Small intestine (tissue), 16 donors: ENCODE data around the gene WASHC1. TPM values are rescaled to one million over a fixed set of nuclear protein-coding genes. Genes with fewer than 3 reads are reported as not detected.
"Not testable (repeated sequence)": the region's sequence is repeated elsewhere in the genome, so short reads cannot be mapped to it uniquely, and the experiment has no call there.

Experiments used
- DNase-seq, 2 donors: peaks; one replicate each; pipeline versions ENCODE4 v3.0.0 to v3.0.0-alpha.2; 2013
- FAIRE-seq: peaks from 2 replicates; lab custom pipeline; 2012; peaks lifted over from hg19 to GRCh38; lab: Jason Lieb, UNC
- H3K27ac ChIP-seq, 3 donors: one replicate each; pipeline ENCODE4 v1.5.1; 2013; ENCODE audit warnings: low read length in 2 of 3, mild to moderate bottlenecking in 2 of 3, control low read depth in 1 of 3, inconsistent platforms in 1 of 3, low read depth in 1 of 3, moderate library complexity in 1 of 3
- H3K27me3 ChIP-seq, 3 donors: one replicate each; pipeline ENCODE4 v1.6.1; 2013; ENCODE audit warnings: low read length in 3 of 3, inconsistent platforms in 1 of 3; ENCODE audit not compliant: control insufficient read depth in 3 of 3, insufficient read depth in 3 of 3
- H3K36me3 ChIP-seq, 3 donors: one replicate each; pipeline ENCODE4 v1.6.1; 2013; ENCODE audit warnings: low read length in 3 of 3, inconsistent platforms in 1 of 3, low read depth in 1 of 3, mild to moderate bottlenecking in 1 of 3, moderate library complexity in 1 of 3; ENCODE audit not compliant: control insufficient read depth in 3 of 3, insufficient read depth in 2 of 3
- H3K4me1 ChIP-seq, 3 donors: one replicate each; pipeline ENCODE4 v1.6.1; 2013; ENCODE audit warnings: low read length in 2 of 3, inconsistent platforms in 1 of 3, low read depth in 1 of 3, mild to moderate bottlenecking in 1 of 3, moderate library complexity in 1 of 3; ENCODE audit not compliant: control insufficient read depth in 3 of 3, insufficient read depth in 2 of 3
- H3K4me3 ChIP-seq, 3 donors: one replicate each; pipeline ENCODE4 v1.5.1; 2013; ENCODE audit warnings: low read length in 3 of 3, control low read depth in 1 of 3, inconsistent platforms in 1 of 3, low read depth in 1 of 3, mild to moderate bottlenecking in 1 of 3, moderate library complexity in 1 of 3
- H3K9me3 ChIP-seq, 2 donors: one replicate each; pipeline ENCODE4 v1.6.1; 2013; ENCODE audit warnings: low read depth in 1 of 2, low read length in 1 of 2; ENCODE audit not compliant: control insufficient read depth in 2 of 2, insufficient read depth in 1 of 2
- WGBS, 3 donors: extraction: QIAGEN DNeasy Blood & Tissue Kit; methylation state at CpG; one replicate each; pipeline ENCODE4 v1.1.7; 2013; 5-methylcytosine and 5-hydroxymethylcytosine counted together
- long read RNA-seq, 10 donors: transcript quantifications; one replicate each; lab custom pipeline, GENCODE V29; 2026
- polyA plus RNA-seq, 4 donors: library from polyadenylated mRNA; stranded (reverse) in 3 of 4; unstranded in 1 of 4; fragments of 200-250 nt in 3 of 4; fragments of 120-200 nt in 1 of 4; gene quantifications; one replicate each; pipeline versions ENCODE4 v1.2.1 to v1.2.3, GENCODE V29; 2013
- donor health status: healthy with polysubstance abuse.
- donor health status: control.
- donor health status: control.
- donor health status: Bipolar disorder and iron deficiency.
- donor health status: healthy.

The WASHC1 gene, protein sequence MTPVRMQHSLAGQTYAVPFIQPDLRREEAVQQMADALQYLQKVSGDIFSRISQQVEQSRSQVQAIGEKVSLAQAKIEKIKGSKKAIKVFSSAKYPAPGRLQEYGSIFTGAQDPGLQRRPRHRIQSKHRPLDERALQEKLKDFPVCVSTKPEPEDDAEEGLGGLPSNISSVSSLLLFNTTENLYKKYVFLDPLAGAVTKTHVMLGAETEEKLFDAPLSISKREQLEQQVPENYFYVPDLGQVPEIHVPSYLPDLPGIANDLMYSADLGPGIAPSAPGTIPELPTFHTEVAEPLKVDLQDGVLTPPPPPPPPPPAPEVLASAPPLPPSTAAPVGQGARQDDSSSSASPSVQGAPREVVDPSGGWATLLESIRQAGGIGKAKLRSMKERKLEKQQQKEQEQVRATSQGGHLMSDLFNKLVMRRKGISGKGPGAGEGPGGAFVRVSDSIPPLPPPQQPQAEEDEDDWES
- 10 to 100 TPM; 17.9 to 76.5 (median 36.4) TPM for polyA plus RNA-seq
- long read RNA-seq, donor 1, partial matches to known transcripts: 6 of 6 reads
- long read RNA-seq, donor 1, other reads (novel, unspliced or antisense): 0 of 6 reads
- long read RNA-seq, donor 2: 0 reads
- long read RNA-seq, donor 3: 0 reads
- long read RNA-seq, donor 4: 0 reads
- long read RNA-seq, donor 5: 0 reads
- long read RNA-seq, donor 6: 0 reads
- long read RNA-seq, donor 7, partial matches to known transcripts: 11 of 11 reads
- long read RNA-seq, donor 7, other reads (novel, unspliced or antisense): 0 of 11 reads
- long read RNA-seq, donor 8: 0 reads
- long read RNA-seq, donor 9: 0 reads
- long read RNA-seq, donor 10: 0 reads

DNA sequence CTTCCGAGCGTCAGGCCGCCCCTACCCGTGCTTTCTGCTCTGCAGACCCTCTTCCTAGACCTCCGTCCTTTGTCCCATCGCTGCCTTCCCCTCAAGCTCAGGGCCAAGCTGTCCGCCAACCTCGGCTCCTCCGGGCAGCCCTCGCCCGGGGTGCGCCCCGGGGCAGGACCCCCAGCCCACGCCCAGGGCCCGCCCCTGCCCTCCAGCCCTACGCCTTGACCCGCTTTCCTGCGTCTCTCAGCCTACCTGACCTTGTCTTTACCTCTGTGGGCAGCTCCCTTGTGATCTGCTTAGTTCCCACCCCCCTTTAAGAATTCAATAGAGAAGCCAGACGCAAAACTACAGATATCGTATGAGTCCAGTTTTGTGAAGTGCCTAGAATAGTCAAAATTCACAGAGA lies at the start of gene WASHC1:
WASHC1 (minus strand) TSS at position 101 of the 400 bp plus-strand sequence. CDS start 4,457 bp downstream, outside the sequence.
- 0 to 14% methylated on average over 1 to 3 of the region's 20 CpGs; no CpG with 5 or more reads in 1 of the 3 donors for WGBS, 3 donors
- not testable (repeated sequence) for H3K27me3 ChIP-seq, FAIRE-seq, H3K9me3 ChIP-seq, H3K27ac ChIP-seq, DNase-seq, H3K36me3 ChIP-seq, H3K4me1 ChIP-seq
- peak within 1 kb of the TSS in 2 of 3 donors; percentile 32 to 55 for H3K4me3 ChIP-seq

DNA sequence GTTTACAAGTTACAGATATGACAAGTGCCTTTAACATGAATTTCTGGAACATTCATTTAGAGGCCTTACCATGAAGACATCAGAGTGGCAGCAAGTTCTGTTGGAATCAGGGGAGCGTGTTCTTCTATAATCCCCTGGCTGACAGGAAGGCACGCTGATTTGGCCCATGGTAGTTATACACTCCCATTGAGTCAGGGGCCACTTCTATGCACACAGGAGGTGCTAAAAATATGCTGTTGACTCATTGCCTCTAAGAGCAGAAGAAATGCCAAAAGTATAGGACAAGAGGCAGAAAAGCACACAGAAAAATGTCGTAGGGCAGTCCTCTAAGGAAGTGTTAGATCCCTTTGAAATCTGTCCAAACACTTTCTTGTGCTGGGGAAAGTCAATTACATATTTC lies 49.1 kb upstream of the WASHC1 start:
- H3K27me3 ChIP-seq: not testable (repeated sequence)

DNA sequence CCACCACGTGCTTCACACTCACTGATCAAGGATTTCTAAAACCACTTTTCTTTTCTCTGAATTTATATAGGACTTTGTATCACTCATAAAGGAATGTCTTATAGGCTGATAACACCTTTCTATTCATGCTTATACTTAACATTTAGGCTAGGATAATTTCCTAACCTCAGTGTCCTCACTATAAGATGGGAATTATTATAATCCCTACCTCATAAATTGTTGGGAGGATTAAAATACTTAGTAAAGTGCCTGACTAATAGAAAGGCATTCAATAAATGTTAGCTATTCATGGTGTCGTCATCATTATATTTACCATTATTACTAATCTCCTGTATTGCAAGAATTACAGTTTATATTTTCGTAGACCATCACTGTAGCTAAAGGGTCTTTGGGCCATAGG lies 47.1 kb upstream of the WASHC1 start:
- not testable (repeated sequence) for H3K9me3 ChIP-seq, H3K36me3 ChIP-seq, FAIRE-seq, H3K27me3 ChIP-seq, DNase-seq, H3K4me1 ChIP-seq, H3K27ac ChIP-seq, H3K4me3 ChIP-seq
- WGBS, 3 donors: 67 to 87% (median 87%) methylated on average over 3 of the region's 3 CpGs

More for the DNA sequence above, 49.1 kb upstream of the WASHC1 start:
- FAIRE-seq, H3K36me3 ChIP-seq, H3K9me3 ChIP-seq, H3K27ac ChIP-seq, H3K4me1 ChIP-seq, DNase-seq, H3K4me3 ChIP-seq: not testable (repeated sequence)
- WGBS, 3 donors: 73 to 79% (median 75%) methylated on average over 3 of the region's 3 CpGs

DNA sequence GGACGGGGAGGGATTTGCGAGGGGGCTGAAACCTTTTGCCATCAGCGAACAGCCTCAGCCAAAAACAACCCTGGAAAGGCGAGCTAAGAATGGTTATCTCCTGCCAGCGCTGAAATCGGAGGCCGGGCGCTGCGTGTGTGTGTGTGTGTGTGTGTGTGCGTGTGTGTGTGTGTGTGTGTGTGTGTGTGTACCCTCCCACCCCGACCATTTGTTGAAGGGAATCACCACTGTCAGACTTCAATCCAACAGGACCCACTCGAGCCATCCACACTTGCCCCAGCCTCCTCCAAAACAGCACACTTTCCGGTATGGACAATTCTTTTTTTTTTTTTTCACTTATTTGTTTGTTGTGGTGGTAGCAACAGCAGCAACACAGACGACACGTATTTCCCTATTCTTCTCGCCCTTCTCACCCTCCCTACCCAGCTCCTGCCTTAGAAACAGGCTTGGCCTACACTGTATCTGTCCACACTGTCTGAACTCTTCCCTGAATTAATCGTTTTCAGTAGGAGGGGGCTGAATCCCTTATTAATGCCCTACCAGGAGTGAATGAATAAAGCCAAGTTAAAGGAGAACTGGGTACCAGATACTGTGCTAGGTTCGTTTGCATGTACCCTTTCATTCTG lies 44.8 kb upstream of the WASHC1 start:
- H3K36me3 ChIP-seq, H3K27ac ChIP-seq, FAIRE-seq, DNase-seq, H3K27me3 ChIP-seq, H3K9me3 ChIP-seq, H3K4me1 ChIP-seq: not testable (repeated sequence)
- H3K4me3 ChIP-seq: peak overlapping the region in 1 of 3 donors; percentile 39
- WGBS, 3 donors: 10 to 19% (median 15%) methylated on average over 8 to 18 of the region's 18 CpGs

DNA sequence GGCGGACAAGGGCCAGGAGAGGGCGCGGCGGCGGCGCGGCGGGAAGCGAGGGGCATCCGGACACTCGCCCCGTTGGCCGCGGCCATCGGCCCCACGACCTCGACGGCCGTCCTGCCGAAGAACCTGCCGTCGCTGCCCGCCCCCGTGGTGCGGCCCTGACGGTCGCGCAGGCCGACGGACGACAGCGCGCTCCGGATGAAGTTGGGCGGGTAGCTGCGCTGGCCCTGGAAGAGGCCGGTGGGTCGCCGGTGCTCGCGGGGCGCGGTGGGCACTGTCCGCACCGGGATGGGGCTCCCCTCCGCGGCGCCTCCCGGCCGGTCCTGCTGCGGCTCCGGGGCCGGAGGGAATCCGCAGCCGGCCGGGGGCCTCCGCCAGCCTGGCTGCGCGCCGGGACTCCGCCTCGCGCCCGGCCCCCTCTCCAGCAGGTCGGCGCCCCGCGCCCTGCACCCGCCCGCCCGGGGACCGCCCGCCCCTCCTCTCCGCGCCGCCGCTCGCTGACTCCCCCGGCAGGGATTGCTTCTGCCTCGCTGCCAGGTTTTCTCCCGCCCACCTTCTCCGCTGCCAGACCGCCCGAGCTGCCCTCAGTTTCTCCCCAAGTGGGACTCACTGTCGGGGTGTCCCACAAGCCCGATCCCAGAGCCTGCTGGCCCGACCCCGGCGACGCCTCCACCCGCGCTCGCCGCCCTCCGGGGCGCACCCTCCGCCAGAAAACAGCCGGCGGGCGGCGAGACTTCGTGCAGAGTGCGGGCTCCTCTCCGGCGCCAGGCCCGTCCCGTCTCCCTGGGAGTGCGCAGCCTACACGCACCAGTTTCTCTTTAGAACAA lies 44.0 kb upstream of the WASHC1 start:
- 1 to 4% (median 2%) methylated on average over 31 to 109 of the region's 109 CpGs for WGBS, 3 donors

DNA sequence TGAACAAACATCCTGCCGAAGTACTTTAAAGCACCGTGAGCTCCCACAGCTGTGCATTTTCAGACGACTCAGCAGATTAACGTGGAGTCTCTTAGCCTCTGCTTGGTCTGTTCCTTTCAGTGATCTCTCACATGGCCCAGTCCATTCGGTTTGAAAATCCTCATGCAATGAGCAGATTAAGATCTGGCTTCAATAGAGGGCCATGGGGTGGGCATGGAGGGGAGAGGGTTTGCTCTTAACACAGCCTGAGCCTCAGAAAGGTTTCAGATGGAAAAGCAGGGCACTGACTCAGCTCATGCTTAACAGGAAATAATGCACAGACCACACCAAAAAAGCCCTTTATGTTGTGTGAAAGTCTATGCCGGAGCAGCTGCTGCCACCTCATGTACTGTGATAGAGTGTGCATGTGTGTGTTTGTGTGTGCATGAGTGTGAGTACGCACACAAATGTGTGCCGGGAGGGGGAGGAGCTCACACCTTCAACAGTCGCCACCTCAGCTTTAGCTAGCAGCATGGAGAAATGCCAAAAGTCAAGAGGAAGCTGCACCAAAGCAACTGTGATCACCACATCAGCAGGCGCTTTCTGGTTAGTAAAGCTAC lies 33.9 kb upstream of the WASHC1 start:
- H3K36me3 ChIP-seq, FAIRE-seq, H3K4me3 ChIP-seq, H3K4me1 ChIP-seq, H3K27ac ChIP-seq, H3K27me3 ChIP-seq, H3K9me3 ChIP-seq: not testable (repeated sequence)
- 8 to 16% (median 13%) methylated on average over 6 to 9 of the region's 10 CpGs for WGBS, 3 donors
- peak in 1 of 2 donors; percentile 5 for DNase-seq

More for the DNA sequence above, 44.0 kb upstream of the WASHC1 start:
- not testable (repeated sequence) for H3K9me3 ChIP-seq, H3K36me3 ChIP-seq, FAIRE-seq, H3K27me3 ChIP-seq, H3K4me1 ChIP-seq
- H3K4me3 ChIP-seq: peak overlapping the region in 1 of 3 donors; percentile 39
- peak overlapping the region in 1 of 3 donors; percentile 4 for H3K27ac ChIP-seq
- DNase-seq: peak in 1 of 2 donors; percentile 26

DNA sequence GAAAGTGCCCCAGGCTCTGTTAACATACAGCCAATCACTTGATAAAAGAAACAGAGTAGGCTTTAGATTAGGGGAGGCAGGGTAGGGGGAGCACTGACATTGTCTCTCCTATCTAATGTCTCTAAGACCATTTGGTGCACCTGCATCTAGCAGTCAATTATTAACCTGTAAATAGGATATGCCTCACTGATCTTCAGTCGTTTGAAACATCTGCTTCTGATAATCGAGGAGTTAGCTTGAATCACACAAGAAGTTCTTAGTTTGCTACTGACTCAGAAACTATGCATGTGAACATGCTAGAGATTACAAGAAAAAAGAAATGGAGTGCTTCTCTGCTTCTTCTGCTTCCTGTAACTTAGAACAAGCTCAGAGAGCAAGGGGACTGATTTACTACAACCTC lies 23.4 kb upstream of the WASHC1 start:
- H3K27ac ChIP-seq, H3K36me3 ChIP-seq, H3K4me1 ChIP-seq, DNase-seq, H3K9me3 ChIP-seq, H3K27me3 ChIP-seq, FAIRE-seq, H3K4me3 ChIP-seq: not testable (repeated sequence)
- 5 to 40% (median 7%) methylated on average over 2 of the region's 2 CpGs for WGBS, 3 donors
